ENCODE measurements around the gene SLITRK1.

SLITRK1 gene

DNA sequence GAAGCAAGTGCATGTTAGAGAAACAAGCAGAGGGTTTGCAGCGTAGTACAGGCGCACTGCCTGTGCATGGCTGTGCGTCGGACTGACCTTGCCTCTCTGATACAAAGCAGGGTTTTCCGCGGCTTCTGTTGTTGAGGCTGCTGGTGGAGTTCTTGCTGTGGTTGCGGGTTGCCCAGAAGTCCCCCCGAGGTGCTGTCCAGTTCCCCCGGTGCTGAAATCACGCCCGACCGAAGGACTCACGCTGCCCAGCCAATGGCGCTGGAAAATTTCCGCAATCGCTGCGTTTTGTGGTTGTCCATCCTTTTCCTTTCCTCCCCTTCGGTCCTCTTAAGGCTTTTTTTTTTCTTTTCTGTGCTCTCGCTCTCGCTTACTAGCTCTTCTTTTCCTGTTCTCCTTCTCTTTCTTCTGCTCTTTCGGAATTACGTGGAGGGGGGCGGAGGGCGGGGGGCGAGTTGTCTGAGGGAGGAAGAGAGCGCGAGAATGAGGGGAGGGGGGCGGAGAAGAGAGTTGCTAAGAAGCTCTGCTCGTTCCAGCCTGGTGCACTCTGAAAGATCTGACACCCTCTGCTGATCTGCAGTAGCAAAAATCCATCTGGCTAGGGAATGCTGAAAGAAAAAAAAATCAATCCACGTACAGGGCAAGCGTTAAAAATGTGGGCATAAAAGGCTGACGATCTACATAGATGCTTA, at the start of gene SLITRK1:
Gene SLITRK1, minus strand, starts transcription at position 558 of the 689 bp plus-strand sequence. CDS start 967 bp downstream, outside the sequence.
- no peak for DNase-seq
- no peak within 1 kb of the TSS for H3K27ac Mint-ChIP-seq
- peaks cover 3% of the 10 kb centered on the region for H3K9me3 Mint-ChIP-seq
- H3K4me1 Mint-ChIP-seq (ENCODE audit: low read depth), result peaks cover 15% of the 10 kb centered on the region
- H3K4me3 Mint-ChIP-seq, result no peak within 1 kb of the TSS
- no peaks in the 10 kb centered on the region for H3K36me3 Mint-ChIP-seq (ENCODE audit: low read depth)
- H3K27me3 Mint-ChIP-seq, result peaks cover 72% of the 10 kb centered on the region

GRCh38 chr13:83929157-83929556, 46.9 kb upstream of the SLITRK1 start:
- Mint-ChIP-seq H3K9me3 (no peaks in the 10 kb centered on the region), H3K4me3 (no peak overlapping the region), H3K36me3 (ENCODE audit: low read depth) (no peaks in the 10 kb centered on the region), H3K27me3 (peaks cover 2% of the 10 kb centered on the region), H3K4me1 (ENCODE audit: low read depth) (no peaks in the 10 kb centered on the region), H3K27ac (no peak overlapping the region)
- no peak for DNase-seq

- Mint-ChIP-seq H3K4me1 (ENCODE audit: low read depth) (no peaks in the 10 kb centered on the region), H3K9me3 (no peaks in the 10 kb centered on the region), H3K27me3 (no peaks in the 10 kb centered on the region), H3K4me3 (no peak overlapping the region), H3K27ac (no peak overlapping the region), H3K36me3 (ENCODE audit: low read depth) (no peaks in the 10 kb centered on the region)
- DNase-seq, result no peak
Observed at GRCh38 chr13:83919775-83920174, 37.5 kb upstream of the SLITRK1 start.

GRCh38 chr13:83914368-83914767, 32.1 kb upstream of the SLITRK1 start:
- H3K9me3 Mint-ChIP-seq, result no peaks in the 10 kb centered on the region
- H3K36me3 Mint-ChIP-seq (ENCODE audit: low read depth), result no peaks in the 10 kb centered on the region
- H3K27me3 Mint-ChIP-seq, result no peaks in the 10 kb centered on the region
- H3K4me1 Mint-ChIP-seq (ENCODE audit: low read depth), result no peaks in the 10 kb centered on the region
- H3K27ac Mint-ChIP-seq, result no peak overlapping the region
- DNase-seq, result no peak
- H3K4me3 Mint-ChIP-seq, result no peak overlapping the region

DNA sequence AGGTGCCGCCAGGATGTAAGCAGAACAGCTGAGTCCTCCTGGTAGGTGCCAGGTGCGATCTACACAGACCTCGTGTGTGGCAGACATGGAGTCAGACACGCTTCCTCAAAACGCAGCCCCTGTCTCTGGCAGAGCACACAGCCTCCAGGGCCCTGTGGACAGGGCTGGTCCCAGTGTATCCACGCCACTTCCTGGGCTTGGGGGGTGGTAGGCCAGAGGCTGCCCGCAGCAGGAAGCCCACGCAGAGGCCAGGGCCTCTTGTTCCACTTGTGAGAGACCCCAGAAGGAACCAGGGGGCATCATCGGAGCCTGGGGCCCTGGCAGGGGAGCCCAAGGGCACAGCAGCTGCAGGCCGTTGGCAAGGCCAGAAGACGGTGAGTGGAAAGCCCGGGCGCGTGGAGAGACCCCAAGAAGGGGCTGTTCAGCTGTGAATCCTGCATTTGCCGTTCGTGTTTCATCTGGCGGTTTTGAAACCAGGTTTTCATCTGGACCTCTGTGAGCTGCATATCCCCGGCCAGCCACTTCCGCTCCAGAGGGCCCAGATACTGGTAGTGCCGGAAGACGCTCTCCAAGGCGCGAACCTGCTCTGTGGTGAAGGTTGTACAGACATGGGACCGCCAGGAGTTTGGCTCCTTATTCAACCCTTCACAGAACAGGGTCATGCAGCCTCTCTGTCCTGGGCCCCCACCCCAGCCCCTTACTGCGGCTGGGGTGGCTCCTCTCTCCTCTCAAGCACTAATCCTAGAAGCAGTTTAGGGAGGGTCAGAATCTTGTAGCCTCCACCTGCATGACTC, 25.1 kb upstream of the SLITRK1 start:
- no peak for DNase-seq
- no peaks in the 10 kb centered on the region for H3K4me1 Mint-ChIP-seq (ENCODE audit: low read depth)
- no peaks in the 10 kb centered on the region for H3K27me3 Mint-ChIP-seq
- no peak overlapping the region for H3K27ac Mint-ChIP-seq
- no peaks in the 10 kb centered on the region for H3K36me3 Mint-ChIP-seq (ENCODE audit: low read depth)
- no peak overlapping the region for H3K4me3 Mint-ChIP-seq
- H3K9me3 Mint-ChIP-seq, result peaks cover 2% of the 10 kb centered on the region

GRCh38 chr13:83906240-83906820, 24.1 kb upstream of the SLITRK1 start:
- H3K4me3 Mint-ChIP-seq, result no peak overlapping the region
- H3K27ac Mint-ChIP-seq, result no peak overlapping the region
- H3K36me3 Mint-ChIP-seq (ENCODE audit: low read depth), result no peaks in the 10 kb centered on the region
- peaks cover 2% of the 10 kb centered on the region for H3K9me3 Mint-ChIP-seq
- no peaks in the 10 kb centered on the region for H3K4me1 Mint-ChIP-seq (ENCODE audit: low read depth)
- no peaks in the 10 kb centered on the region for H3K27me3 Mint-ChIP-seq
- DNase-seq, result no peak

DNA sequence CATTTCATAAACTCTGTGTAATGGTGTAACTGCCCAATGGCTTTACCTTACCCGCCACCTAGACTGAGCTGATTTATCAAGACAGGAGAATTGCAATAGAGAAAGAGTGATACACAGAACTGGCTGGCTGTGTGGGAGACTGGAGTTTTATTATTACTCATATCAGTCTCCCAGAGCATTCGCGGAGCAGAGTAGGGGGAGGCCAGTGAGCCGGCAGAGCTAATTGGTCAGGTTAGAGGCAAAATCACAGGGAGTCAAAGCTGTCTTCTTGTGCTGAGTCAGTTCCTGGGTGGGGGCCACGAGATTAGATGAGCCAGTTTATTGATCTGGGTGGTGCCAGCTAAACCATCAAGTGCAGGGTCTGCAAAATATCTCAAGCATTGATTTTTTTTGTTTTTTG, 23.4 kb upstream of the SLITRK1 start:
- no peak overlapping the region for H3K27ac Mint-ChIP-seq
- H3K4me3 Mint-ChIP-seq, result no peak overlapping the region
- no peaks in the 10 kb centered on the region for H3K36me3 Mint-ChIP-seq (ENCODE audit: low read depth)
- no peaks in the 10 kb centered on the region for H3K27me3 Mint-ChIP-seq
- H3K4me1 Mint-ChIP-seq (ENCODE audit: low read depth), result no peaks in the 10 kb centered on the region
- no peak for DNase-seq
- peaks cover 2% of the 10 kb centered on the region for H3K9me3 Mint-ChIP-seq

DNA sequence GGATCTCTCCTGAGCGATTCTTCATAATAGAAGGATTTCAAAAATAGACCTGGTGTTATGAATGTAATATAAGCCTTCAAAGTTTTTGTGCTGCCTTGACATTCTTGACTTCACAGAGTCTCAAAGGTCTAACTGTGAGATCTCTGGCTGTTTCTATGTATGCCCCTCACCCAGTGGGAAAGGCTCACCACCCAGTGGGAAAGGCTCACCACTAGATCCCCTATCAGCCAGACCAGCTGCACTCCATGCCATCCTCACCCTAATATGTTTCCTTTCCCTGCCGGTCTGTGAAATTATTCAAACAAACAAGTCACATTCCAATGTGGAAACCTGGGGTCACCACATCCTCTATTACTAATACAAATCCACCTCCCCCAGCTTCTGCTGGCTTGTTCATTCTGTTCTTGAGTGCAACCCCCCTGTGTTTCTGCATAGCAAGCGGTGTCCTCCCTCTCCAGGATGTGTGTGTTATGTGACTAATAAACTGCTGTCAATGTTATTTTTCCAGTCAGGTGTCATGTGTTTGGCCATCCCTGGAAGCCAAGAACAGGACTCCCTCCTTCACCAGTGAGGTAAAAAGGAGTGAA, 13.8 kb upstream of the SLITRK1 start:
- H3K4me1 Mint-ChIP-seq (ENCODE audit: low read depth), result no peaks in the 10 kb centered on the region
- no peak for DNase-seq
- no peaks in the 10 kb centered on the region for H3K9me3 Mint-ChIP-seq
- H3K4me3 Mint-ChIP-seq, result no peak overlapping the region
- H3K27ac Mint-ChIP-seq, result no peak overlapping the region
- H3K27me3 Mint-ChIP-seq, result no peaks in the 10 kb centered on the region
- H3K36me3 Mint-ChIP-seq (ENCODE audit: low read depth), result no peaks in the 10 kb centered on the region

DNA sequence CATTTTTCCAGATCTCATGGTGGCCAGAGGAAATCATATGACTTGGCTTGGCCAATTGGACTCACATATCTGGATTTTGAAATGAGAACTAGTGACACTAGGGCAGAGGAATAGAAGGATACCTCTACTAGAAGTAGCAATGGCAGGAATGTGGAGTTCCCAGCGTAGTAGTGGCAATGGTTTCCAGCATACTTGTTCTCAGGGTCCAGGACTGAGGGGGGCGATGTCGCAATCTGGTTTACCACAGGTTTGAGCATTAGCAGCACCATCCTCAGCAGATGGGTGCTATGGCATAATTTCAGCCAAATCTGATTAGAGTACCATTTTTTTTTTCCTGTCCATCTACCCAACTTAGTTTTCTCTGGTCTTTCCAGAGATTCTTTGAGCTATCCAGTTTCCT, 8.1 kb upstream of the SLITRK1 start:
- no peaks in the 10 kb centered on the region for H3K4me1 Mint-ChIP-seq (ENCODE audit: low read depth)
- H3K27ac Mint-ChIP-seq, result no peak overlapping the region
- peaks cover 2% of the 10 kb centered on the region for H3K27me3 Mint-ChIP-seq
- H3K9me3 Mint-ChIP-seq, result no peaks in the 10 kb centered on the region
- no peaks in the 10 kb centered on the region for H3K36me3 Mint-ChIP-seq (ENCODE audit: low read depth)
- no peak for DNase-seq
- H3K4me3 Mint-ChIP-seq, result no peak overlapping the region

DNA sequence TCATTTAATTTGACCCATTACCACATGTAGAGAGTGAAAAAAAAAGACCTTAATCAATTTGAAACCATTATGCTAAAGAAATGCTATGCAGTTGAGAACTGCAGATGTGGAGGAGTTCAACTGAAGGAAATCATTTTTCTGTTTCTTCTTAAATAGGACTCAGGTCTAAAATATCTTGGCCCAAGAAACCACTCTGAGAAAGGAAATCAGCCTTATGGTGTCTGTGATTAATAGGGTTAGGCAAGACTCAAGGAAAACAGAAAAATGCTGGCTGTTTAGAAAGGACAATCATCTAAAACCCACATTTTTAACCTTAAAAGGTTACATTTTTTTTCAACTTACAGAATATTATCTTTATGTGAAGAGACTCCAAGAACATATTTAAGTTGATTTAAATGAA, 1.9 kb upstream of the SLITRK1 start:
- Mint-ChIP-seq H3K27me3 (peaks cover 54% of the 10 kb centered on the region), H3K4me3 (no peak overlapping the region), H3K4me1 (ENCODE audit: low read depth) (peaks cover 14% of the 10 kb centered on the region), H3K27ac (no peak overlapping the region), H3K9me3 (peaks cover 2% of the 10 kb centered on the region), H3K36me3 (ENCODE audit: low read depth) (no peaks in the 10 kb centered on the region)
- no peak for DNase-seq

- no peak for DNase-seq
- Mint-ChIP-seq H3K27ac (no peak overlapping the region), H3K36me3 (ENCODE audit: low read depth) (no peaks in the 10 kb centered on the region), H3K4me3 (no peak overlapping the region), H3K4me1 (ENCODE audit: low read depth) (peaks cover 15% of the 10 kb centered on the region), H3K27me3 (peaks cover 65% of the 10 kb centered on the region), H3K9me3 (peaks cover 3% of the 10 kb centered on the region)
Observed at GRCh38 chr13:83883061-83883523, 818 bp upstream of the SLITRK1 start.

GRCh38 chr13:83882606-83882959, 309 bp upstream of the SLITRK1 start:
- Mint-ChIP-seq H3K36me3 (ENCODE audit: low read depth) (no peaks in the 10 kb centered on the region), H3K27ac (no peak overlapping the region), H3K9me3 (peaks cover 3% of the 10 kb centered on the region), H3K4me3 (no peak overlapping the region), H3K27me3 (peaks cover 68% of the 10 kb centered on the region), H3K4me1 (ENCODE audit: low read depth) (peaks cover 15% of the 10 kb centered on the region)
- DNase-seq, result no peak

DNA sequence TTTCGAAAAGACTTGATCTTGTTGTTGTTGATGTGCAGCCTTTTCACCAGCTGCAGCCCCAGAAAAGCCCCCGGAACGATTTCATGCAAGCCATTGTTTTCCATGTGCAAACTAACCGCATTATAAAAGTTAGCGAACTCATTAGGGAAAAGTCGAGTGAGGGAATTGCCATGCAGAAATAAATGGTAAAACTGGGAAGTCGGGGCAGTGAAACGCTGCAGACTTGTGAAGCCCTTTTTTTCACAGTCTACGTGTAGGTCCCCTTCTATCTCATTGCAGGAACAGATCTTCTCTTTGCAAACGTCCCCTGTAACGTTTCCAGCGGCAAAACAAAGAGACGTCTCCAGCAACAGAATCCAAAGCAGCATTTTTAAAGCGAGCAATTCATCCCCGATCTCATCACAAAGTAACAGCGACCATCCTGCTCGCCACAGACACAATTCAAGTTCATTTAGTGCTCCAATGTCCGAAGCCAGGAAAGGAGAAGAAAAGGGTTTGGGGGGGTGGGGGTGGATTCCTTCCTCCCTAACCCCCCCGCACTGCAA, 1.1 kb downstream of the SLITRK1 start:
- Mint-ChIP-seq H3K27ac (no peak overlapping the region), H3K27me3 (peaks cover 76% of the 10 kb centered on the region), H3K9me3 (peaks cover 7% of the 10 kb centered on the region), H3K4me3 (no peak overlapping the region), H3K4me1 (ENCODE audit: low read depth) (peaks cover 22% of the 10 kb centered on the region), H3K36me3 (ENCODE audit: low read depth) (no peaks in the 10 kb centered on the region)
- DNase-seq, result no peak

DNA sequence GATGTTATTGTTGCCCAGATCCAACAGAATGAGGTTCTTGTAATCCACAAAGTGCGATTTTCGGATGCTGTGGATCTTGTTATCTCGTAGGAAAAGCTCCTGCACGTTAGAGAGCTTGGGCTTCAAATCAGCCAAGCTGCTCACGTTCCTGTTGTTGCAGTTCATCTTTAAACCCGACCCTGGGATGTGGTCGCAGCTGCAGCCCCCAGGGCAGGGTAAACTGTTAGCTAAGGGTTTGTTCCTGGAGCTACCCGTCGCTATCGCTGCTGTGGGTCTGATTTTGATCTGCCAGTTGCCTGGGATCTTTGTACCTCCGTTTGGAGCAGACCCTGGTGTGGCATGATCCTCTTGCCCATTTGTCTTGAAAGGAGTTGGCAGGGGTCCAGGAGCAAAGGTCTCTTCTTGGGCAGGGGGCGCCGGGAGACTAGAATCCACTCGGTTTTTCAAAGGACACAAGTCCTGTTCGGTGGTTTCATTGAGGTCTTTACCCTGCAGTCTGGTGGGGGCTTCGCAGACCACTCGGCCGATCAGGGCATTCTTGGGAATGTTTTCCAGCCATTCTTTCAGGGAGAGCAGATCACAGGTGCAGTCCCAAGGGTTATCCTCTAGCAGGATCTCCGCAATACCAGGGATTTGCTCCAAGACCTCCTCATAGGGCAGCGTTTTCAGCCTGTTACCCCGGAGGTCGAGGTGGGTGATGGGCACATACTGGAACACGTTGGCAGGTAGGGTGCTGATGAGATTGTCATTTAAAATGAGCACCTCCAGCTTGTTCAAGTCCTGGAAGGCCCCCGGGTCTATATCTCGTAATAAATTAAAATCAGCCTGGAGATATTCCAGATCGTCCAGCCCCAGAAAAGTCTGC, 1.8 kb downstream of the SLITRK1 start:
- H3K4me3 Mint-ChIP-seq, result no peak overlapping the region
- peaks cover 24% of the 10 kb centered on the region for H3K4me1 Mint-ChIP-seq (ENCODE audit: low read depth)
- H3K27me3 Mint-ChIP-seq, result peaks cover 74% of the 10 kb centered on the region

More for the DNA sequence above, 1.8 kb downstream of the SLITRK1 start:
- H3K27ac Mint-ChIP-seq, result no peak overlapping the region
- H3K9me3 Mint-ChIP-seq, result peaks cover 7% of the 10 kb centered on the region
- DNase-seq, result no peak
- no peaks in the 10 kb centered on the region for H3K36me3 Mint-ChIP-seq (ENCODE audit: low read depth)
